HCT116 (cell line): ENCODE results near the gene CTNNA2.

Experiments
- CEBPB ChIP-seq: IDR thresholded peaks from 2 replicates; pipeline ENCODE4 v1.6.1; 2012; ENCODE audit warnings: low read depth
- EGR1 ChIP-seq: IDR thresholded peaks from 2 replicates; pipeline ENCODE4 v1.6.1; 2012; ENCODE audit warnings: low read depth
- ELF1 ChIP-seq: IDR thresholded peaks from 2 replicates; pipeline ENCODE4 v1.6.1; 2012; ENCODE audit warnings: low read depth, borderline replicate concordance
- EZH2 ChIP-seq: fragments of 200-600 bp; sonication (generic); IDR thresholded peaks from 2 replicates; pipeline ENCODE4 v1.6.1; 2017; ENCODE audit warnings: antibody characterized with exemption, mixed run types
- EZH2phosphoT487 ChIP-seq: fragments of 200-600 bp; IDR thresholded peaks from 2 replicates; pipeline ENCODE4 v1.6.1; 2018; ENCODE audit warnings: antibody characterized with exemption, borderline replicate concordance
- POLR2A ChIP-seq: IDR thresholded peaks from 2 replicates; pipeline ENCODE4 v1.7.0; 2011; ENCODE audit warnings: borderline replicate concordance; ENCODE audit not compliant: insufficient read depth, insufficient read length; ENCODE audit errors: extremely low read depth
- POLR2AphosphoS5 ChIP-seq: IDR thresholded peaks from 2 replicates; pipeline ENCODE4 v1.6.1; 2011; ENCODE audit warnings: mild to moderate bottlenecking, low read depth, low read length, moderate library complexity
- RAD21 ChIP-seq: IDR thresholded peaks from 2 replicates; pipeline ENCODE4 v1.6.1; 2012; ENCODE audit warnings: low read depth, mild to moderate bottlenecking
- TCF7L2 ChIP-seq: IDR thresholded peaks from 2 replicates; pipeline ENCODE4 v1.7.0; 2011; ENCODE audit warnings: borderline replicate concordance, inconsistent platforms; ENCODE audit not compliant: insufficient read depth, insufficient read length; ENCODE audit errors: extremely low read depth
- ZFX ChIP-seq: fragments of 450-650 bp; IDR thresholded peaks from 2 replicates; pipeline ENCODE4 v1.6.1; 2017
- TF ChIP-seq, protein P1 (sequence below), 3 experiments: fragments of 200-600 bp in 1 of 3; sonication (generic) in 1 of 3; IDR thresholded peaks in 2 of 3; conservative IDR thresholded peaks in 1 of 3; 2 replicates each; pipeline ENCODE4 v1.5.1; 2012 to 2017; ENCODE audit warnings: low read depth in 2 of 3, low read length in 2 of 3, antibody characterized with exemption in 1 of 3, borderline replicate concordance in 1 of 3, control low read depth in 1 of 3, mild to moderate bottlenecking in 1 of 3, mixed read lengths in 1 of 3, mixed run types in 1 of 3, moderate library complexity in 1 of 3; ENCODE audit not compliant: insufficient read depth in 1 of 3
- TF ChIP-seq, protein P2 (sequence below): IDR thresholded peaks from 2 replicates; pipeline ENCODE4 v1.6.1; 2012
- TF ChIP-seq, protein P3 (sequence below): IDR thresholded peaks from 2 replicates; pipeline ENCODE4 v1.6.1; 2012; ENCODE audit warnings: low read depth
- TF ChIP-seq, protein P4 (sequence below): IDR thresholded peaks from 2 replicates; pipeline ENCODE4 v1.6.1; 2011; ENCODE audit warnings: mild to moderate bottlenecking, low read length, moderate library complexity; ENCODE audit not compliant: insufficient replicate concordance; ENCODE audit errors: extremely low read depth

DNA sequence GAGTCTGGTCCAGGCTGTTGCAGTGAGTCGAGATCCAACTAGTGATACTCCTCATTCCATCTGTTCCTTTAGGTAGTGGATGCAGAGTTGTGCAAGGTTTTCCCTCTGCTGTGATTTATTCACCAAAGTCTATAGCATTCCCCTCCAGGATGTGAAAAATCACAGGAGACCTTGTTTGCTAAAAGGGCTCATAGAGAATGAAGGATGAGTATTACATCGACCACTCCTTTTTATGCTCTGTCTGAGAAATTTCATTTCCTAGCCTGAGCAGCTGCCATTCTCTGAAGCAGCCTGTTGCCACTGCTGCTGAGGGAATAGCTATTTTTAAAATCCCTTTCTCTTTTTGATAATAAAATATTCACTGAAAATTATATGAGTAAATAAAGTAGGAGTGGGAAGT is 925.8 kb downstream of the CTNNA2 start:
- TF ChIP-seq, protein P1, sequence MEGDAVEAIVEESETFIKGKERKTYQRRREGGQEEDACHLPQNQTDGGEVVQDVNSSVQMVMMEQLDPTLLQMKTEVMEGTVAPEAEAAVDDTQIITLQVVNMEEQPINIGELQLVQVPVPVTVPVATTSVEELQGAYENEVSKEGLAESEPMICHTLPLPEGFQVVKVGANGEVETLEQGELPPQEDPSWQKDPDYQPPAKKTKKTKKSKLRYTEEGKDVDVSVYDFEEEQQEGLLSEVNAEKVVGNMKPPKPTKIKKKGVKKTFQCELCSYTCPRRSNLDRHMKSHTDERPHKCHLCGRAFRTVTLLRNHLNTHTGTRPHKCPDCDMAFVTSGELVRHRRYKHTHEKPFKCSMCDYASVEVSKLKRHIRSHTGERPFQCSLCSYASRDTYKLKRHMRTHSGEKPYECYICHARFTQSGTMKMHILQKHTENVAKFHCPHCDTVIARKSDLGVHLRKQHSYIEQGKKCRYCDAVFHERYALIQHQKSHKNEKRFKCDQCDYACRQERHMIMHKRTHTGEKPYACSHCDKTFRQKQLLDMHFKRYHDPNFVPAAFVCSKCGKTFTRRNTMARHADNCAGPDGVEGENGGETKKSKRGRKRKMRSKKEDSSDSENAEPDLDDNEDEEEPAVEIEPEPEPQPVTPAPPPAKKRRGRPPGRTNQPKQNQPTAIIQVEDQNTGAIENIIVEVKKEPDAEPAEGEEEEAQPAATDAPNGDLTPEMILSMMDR (IDR thresholded peaks at IDR 0.05 in 2 of 3, conservative IDR thresholded peaks at IDR 0.05 in 1 of 3; ENCODE audit: borderline replicate concordance in 1 of 3, insufficient read depth in 1 of 3, low read depth in 2 of 3, low read length in 2 of 3): no peak
- TF ChIP-seq ELF1: no peak
- TF ChIP-seq ZFX: no peak
- no peak for TF ChIP-seq TCF7L2
- no peak for TF ChIP-seq EZH2
- TF ChIP-seq, protein P2, sequence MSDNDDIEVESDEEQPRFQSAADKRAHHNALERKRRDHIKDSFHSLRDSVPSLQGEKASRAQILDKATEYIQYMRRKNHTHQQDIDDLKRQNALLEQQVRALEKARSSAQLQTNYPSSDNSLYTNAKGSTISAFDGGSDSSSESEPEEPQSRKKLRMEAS: no peak
- TF ChIP-seq POLR2AphosphoS5: no peak
- TF ChIP-seq, protein P3, sequence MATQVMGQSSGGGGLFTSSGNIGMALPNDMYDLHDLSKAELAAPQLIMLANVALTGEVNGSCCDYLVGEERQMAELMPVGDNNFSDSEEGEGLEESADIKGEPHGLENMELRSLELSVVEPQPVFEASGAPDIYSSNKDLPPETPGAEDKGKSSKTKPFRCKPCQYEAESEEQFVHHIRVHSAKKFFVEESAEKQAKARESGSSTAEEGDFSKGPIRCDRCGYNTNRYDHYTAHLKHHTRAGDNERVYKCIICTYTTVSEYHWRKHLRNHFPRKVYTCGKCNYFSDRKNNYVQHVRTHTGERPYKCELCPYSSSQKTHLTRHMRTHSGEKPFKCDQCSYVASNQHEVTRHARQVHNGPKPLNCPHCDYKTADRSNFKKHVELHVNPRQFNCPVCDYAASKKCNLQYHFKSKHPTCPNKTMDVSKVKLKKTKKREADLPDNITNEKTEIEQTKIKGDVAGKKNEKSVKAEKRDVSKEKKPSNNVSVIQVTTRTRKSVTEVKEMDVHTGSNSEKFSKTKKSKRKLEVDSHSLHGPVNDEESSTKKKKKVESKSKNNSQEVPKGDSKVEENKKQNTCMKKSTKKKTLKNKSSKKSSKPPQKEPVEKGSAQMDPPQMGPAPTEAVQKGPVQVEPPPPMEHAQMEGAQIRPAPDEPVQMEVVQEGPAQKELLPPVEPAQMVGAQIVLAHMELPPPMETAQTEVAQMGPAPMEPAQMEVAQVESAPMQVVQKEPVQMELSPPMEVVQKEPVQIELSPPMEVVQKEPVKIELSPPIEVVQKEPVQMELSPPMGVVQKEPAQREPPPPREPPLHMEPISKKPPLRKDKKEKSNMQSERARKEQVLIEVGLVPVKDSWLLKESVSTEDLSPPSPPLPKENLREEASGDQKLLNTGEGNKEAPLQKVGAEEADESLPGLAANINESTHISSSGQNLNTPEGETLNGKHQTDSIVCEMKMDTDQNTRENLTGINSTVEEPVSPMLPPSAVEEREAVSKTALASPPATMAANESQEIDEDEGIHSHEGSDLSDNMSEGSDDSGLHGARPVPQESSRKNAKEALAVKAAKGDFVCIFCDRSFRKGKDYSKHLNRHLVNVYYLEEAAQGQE: no peak
- TF ChIP-seq EZH2phosphoT487: no peak
- TF ChIP-seq POLR2A: no peak
- TF ChIP-seq, protein P4, sequence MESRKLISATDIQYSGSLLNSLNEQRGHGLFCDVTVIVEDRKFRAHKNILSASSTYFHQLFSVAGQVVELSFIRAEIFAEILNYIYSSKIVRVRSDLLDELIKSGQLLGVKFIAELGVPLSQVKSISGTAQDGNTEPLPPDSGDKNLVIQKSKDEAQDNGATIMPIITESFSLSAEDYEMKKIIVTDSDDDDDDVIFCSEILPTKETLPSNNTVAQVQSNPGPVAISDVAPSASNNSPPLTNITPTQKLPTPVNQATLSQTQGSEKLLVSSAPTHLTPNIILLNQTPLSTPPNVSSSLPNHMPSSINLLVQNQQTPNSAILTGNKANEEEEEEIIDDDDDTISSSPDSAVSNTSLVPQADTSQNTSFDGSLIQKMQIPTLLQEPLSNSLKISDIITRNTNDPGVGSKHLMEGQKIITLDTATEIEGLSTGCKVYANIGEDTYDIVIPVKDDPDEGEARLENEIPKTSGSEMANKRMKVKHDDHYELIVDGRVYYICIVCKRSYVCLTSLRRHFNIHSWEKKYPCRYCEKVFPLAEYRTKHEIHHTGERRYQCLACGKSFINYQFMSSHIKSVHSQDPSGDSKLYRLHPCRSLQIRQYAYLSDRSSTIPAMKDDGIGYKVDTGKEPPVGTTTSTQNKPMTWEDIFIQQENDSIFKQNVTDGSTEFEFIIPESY: no peak
- no peak for TF ChIP-seq RAD21
- no peak for TF ChIP-seq CEBPB
- TF ChIP-seq EGR1: no peak
